GM21515 (cell line): Measurements from ENCODE around the gene CATSPER1.
"Not testable (repeated sequence)": the region's sequence is repeated elsewhere in the genome, so short reads cannot be mapped to it uniquely, and the experiment has no call there.

Experiments
- ATAC-seq: cut with Tn5 transposase; IDR thresholded peaks from one replicate; pipeline ENCODE4 v1.9.1; 2021; ENCODE audit not compliant: unreplicated experiment

The CATSPER1 gene

DNA sequence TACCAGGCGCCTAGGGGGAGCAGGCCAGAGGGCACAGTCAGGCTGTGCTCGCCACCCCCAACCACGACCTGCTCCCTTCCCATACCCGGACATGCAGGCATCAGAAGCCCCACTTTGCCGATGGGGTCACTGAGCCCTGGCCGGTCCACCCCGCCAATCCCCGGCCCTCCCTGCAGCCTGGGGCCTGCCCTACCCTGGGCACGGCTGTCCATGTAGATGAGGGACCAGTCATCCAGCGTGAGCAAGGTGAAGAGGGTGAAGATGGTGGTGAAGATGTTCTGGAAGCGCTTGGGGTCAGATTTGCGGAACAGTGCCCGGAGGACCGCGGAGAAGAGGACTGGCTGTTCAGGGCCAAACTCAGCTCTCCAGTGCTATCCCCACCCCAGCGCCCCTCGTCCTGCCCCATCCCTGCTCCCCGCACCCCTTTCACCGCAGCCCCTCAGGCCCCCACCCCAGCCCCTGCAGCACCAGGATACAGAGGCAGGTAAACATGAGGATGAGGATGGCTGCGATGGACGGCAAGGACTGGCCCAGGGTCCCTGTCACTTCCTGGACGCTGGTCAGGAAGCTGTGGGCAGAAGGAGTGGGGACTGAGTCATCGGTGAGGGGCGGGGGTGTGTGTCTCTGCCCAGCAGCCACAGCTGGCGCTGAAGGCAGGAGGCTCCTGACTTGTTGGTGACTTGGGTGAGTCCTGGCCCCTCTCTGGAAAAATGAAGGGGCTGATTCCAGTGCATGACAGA lies 5.5 kb downstream of the CATSPER1 start:
- ATAC-seq: no peak

DNA sequence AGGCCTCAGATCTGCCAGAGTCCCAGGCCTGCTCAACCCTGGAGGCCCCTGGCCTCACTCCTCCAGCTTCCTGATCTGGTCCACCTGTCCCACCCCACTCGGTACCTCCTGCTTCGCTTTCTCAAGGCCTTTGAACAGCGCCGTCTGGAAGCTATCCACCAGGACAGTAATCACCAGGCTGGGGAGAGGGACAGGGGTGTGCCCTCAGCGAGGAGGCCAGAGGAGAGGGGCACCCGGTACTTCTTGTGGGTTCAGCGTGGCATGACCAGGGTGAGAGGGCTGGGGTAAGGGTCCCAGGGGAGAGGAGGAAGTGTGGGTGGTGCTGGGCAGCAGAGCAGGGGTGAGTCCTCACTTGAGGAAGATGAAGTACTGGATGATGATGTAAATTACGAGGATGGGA lies 6.1 kb downstream of the CATSPER1 start:
- ATAC-seq: no peak

DNA sequence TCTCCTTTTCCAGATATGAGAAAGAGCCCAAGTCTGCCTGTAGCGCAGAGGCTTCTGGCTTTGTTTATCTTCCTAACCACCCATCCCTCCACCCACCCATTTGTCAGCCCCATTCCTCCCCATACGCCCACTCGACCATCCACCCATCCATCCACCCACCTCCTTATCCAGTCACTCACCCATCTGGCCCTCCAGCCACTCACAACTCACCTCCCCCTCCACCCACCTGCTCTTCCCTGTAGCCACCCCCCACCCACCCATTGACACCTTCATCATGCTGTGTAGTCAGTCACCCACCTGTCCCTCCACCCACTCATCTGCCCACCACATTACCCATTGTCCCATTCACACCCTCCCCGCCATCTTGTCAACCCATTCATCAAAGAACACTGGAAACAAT lies 9.0 kb downstream of the CATSPER1 start:
- ATAC-seq: no peak

DNA sequence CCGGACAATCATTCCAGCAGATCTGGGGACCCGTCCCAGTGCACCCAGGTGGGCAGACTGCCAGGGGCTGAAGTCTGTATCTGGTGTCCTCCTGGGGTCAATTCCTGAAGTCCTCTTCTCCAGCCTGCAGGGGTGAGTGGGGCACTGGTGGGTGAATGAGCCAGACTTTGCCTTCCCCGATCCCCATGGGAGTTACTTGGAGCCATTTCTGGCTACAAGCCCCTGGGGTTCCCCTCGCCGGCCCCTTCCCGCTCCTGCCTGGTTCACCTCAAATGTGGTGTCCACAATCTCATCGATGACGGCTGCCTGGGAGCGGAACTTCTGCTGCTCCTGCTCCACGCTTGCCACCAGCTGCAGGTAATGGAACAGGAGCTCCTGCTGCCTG lies 9.5 kb downstream of the CATSPER1 start:
- ATAC-seq: no peak

DNA sequence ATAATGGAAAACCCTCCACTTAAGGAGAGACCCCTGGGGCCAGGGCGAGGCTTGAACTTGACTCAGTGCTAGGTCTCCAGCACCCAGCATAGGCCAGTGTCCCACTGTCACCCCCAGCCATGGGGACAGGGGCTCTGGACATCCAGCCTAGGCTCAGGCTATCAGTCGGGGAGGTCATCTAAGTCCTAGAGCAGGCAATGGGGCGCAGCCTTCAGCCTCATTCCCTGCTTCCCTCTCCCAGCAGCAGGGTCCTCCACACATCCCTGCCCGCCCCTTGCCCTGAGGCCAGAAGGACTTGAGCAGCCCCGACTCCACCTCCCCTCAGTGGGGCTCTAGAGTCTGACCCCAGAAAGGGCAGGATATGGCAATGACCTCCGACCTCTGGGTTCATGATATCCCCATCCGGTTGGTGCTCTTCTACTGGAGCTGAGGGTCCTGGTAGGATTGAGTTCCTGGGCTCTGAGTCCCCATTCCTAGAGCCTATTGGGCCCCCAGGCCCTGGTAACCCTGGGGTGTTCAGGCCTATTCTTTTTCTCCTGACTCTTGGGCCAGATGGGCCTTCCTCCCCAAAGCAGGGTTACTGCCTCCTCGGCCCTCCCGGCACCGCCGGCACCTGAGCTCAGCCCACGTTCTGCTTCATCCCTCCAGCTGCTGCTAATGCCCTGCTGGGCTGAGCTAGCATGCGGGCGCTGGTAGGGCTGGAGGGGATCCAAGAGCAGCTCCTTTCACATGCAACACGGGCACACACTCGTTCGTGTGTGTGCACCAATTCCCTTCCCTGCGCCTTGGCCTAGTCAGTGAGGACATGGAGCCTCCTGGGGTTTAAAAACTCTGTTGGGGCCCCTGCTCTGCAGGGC lies 10.1 kb downstream of the CATSPER1 start:
- no peak for ATAC-seq

DNA sequence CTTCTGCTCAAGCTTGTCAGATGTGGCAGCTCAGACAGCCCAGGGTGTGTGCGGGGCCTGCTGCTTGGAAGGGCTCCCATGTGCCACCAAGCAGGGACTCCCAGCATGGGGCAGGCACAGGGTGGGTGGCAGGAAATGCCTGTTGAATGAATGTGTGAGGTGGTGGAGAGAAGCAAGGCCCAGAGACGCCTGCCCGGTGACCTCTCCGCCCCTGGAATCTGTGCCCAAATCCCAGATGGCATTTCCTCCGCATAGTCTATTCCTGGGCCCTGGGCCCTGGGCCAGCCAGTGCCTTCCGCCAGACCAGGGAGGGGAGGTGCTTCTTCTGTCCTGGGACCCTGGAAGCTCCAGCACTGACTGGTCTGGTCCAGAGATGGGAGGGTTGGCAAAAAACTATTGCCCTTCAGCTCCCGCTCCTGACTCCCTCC lies 10.8 kb downstream of the CATSPER1 start:
- no peak for ATAC-seq

DNA sequence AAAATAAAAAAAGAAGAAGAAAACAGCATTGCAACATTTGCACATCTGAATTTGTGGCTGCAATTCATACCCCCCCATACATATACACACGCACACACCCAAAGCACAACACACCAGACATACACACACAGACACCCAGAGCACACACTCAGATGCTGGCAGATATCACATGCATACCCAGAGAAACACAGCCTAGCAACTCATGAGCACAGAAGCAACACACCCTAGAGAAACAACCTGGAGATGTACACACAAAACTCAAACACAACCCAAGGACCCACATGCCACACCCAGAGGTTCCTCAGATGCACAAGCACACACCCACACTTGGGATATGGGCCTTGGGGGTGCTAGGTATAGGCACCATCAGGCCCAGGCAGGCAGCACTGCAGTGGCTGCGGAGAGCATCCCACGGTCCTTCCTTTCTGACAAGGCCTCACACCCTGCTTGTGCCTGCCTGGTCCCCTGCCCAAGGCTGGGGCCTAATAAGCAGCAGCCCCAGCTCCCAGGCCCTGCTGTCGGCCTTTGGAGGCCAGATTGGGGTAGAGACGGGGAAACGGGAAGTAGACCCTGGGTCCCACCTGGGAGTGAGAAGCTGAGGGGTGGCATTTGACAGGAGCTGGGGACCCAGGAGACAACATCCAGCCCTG lies 11.3 kb downstream of the CATSPER1 start:
- ATAC-seq: no peak

DNA sequence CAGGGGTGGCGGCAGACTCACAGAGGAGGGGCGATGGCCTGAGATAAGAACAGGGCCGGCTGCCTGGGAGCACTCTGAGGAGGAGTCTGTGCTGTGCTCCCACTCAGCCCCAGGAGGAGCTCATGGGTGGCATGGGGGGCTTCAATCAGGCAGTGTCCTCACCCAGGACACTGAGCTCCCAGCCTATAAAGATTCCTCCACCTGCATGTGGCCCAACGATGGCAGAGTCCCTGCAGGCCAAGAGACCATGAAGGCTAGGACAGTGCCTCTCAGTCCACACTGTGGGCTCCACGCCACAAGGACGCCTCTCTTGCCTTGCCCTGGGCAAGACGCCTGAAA lies 12.5 kb downstream of the CATSPER1 start:
- no peak for ATAC-seq

DNA sequence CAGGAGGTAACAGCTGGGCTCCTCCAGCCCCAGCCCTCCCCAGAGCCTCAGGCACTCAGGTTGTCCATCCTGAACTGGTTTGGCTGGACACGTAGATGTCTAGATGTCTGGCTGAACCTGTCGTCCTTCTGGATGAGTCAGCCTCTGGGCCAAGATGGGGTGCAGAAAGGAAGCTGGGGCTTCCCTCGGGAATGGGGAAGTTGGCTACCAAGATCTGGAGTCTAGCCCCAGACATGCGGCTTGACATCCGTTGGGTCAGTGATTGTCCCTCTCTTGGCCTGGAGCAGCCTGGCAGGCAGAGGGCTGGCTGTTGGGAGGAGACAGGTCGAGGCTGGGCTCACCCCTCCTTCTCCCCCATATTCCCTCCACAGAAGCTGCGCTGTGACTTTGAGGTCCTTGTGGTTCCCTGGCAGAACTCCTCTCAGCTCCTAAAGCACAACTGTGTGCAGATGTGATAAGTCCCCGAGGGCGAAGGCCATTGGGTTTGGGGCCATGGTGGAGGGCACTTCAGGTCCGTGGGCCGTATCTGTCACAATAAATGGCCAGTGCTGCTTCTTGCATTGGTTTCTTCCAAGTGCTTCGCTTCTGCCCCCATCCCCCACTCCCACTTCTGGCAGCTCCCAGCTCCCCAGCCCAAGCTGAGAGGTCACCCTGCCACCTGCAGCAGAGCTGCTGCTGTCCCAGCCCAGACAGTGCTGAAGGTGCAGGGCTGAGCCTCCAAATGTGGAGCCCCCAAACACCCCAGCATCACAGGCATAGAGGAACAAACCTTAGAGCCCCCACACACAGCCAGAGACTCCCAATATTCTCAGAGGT lies 13.1 kb downstream of the CATSPER1 start:
- ATAC-seq: no peak

DNA sequence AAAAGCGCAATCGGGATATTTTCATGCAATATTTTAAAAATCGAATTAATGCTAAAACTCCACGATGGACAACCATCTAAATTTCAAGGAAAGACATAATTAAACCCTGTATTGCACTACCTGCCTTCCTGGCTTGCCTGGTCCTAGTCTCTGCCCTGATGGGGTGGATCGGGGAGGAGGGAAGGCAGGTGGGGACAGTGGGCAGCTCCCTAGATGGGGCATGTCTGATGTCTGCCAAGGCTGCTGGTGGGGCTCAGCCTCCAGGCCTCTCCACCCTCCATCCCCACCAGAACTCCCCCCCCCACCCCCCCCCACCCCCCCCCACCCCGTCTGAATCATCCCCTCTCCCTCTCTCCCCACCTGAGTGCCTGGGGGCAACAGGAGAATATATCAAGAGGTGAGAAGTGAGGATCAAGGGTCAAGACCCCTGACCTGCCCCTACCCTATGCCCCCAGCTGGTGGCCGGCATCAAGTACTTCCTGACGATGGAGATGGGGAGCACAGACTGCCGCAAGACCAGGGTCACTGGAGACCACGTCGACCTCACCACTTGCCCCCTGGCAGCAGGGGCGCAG lies 13.8 kb downstream of the CATSPER1 start:
- no peak for ATAC-seq

DNA sequence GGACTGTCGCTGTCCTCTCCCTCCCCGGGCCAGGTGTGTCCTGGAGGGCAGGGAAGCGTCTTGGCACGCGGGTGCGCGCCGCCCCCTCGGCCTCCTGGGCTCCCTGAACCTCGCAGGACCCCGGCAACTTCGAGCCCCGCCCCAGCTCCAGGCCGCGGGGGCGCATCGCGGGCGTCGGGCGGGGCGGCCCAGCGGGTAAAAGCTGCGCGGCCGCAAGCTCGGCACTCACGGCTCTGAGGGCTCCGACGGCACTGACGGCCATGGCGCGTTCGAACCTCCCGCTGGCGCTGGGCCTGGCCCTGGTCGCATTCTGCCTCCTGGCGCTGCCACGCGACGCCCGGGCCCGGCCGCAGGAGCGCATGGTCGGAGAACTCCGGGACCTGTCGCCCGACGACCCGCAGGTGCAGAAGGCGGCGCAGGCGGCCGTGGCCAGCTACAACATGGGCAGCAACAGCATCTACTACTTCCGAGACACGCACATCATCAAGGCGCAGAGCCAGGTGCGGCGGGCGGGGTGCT lies 14.4 kb downstream of the CATSPER1 start, which contains the start of gene CST6:
Gene CST6 (plus strand): TSS at position 224 of the 519 bp plus-strand sequence. CDS start 37 bp downstream, at position 261.
- ATAC-seq: no peak

DNA sequence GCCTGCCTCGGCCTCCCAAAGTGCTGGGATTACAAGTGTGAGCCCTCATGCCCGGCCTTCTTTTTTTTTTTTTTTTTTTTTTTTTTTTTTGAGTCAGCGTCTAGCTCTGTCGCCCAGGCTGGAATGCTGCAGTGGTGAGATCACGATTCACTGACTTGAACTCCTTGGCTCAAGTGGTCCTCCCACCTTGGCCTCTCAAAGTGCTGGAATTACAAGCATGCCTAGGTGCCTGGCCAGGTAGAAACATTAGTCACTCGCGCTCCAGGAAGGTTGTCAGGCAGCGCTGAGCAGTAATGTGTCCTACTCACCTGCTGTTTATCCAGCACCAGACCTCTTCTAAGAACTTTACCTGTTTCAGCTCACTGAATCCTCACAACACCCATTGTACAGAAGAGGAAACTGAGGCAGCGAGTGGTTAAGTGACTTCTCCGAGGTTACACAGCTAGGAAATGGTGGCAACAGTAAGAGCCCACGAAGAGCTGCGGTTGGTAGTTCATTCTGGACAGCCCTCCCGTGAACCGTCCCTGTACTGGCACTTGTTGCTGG lies 15.0 kb downstream of the CATSPER1 start:
- no peak for ATAC-seq

DNA sequence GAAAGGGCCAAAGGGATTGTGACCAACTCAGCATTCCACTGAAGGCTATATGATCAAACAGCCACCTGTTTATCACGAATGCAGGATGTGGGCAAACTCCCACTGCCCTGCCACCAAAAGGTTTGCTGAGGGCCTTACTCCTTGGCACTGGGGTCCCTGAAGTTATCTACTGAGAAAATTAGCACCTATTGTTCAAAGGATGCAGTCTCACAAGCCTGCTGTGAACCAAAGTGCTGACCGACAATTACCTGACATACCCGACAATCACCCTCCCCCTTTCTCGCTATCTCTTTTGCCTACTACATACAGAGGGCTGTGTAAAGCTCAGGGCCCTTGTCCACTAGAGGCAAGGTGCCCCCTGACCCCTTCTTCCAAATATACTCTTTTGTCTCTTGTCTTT lies 16.2 kb downstream of the CATSPER1 start:
- not testable (repeated sequence) for ATAC-seq

DNA sequence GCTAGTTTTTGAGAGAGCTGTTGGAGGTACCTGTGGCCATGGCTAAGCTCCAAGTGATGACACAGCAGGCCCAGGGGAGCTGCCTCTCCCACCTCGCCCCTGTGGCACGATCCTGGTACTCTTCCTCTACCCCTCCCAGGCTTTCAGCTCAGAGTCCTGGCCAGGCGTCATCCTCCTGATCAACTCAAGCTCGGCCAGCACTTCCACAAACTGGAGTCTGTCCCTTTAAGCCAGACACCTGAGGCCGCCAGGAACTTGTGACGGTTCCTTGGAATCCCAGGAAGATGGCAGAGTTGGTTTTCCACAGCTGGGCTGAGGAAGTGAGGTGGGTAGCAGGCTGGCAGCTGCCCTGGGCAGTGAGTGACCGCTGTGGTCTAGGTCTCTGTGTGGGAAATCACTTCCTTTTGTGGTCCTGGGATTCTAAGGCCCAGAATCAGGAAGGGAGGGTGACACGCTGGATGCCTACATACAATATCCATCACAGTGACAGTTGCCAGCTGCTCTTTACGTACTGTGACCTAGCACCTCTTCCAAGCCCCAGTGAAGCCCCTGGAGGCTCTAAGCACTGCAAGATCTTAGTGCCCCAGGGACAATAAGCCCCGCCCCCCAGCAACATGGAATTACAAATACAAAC lies 17.7 kb downstream of the CATSPER1 start:
- ATAC-seq: no peak

DNA sequence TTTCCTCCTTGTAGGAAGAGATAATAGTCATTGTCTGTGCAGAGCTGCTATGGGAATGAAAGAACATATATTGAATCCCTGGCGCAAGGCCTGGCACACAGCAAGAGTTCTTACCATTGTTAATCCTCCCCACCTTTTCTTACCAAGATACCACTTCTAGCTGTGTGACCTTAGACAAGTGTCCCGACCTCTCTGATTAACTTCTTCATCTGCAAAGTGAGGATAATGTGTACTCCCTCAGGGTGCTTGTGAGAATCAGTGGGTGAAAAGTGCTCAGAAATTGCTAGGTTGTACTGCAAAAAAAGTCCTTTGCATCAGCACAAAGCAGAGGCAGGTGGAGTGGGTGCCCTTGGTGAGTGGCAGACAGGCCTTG lies 18.2 kb downstream of the CATSPER1 start:
- no peak for ATAC-seq

DNA sequence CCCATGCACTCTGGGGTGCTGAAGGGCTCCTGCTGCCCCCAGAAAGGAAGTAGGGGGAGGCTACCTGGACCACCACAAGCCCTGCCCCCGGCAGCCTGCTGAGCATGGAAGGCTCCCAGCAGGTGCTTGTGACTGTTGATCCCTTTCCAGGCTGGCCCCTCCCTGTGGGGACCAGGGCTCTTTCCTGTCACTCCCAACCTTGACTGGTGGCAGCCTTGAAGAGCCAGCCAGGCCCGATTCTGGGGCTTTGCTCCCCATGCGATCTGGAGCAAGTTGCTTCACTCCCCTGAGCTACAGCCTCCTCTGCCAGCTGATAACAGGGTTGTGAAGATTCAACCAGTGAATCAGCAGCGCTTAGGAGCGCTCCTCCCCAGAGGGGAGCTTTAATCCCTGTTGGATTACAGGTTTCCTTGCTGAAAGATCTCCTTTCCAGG lies 19.1 kb downstream of the CATSPER1 start:
- no peak for ATAC-seq

DNA sequence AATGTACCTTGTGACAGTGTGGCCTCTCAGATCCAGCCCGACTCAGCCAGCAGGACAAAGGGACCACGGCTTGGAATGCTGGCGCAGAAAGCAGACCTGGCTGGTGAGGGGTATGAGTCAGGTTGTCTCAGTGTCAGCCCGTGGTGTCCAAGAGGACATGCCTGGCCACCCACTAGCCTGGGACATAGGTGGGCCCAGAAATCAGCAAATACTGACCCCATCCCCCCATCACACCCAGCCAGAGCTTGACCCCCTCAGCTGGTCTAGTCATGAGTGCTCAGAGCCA lies 19.4 kb downstream of the CATSPER1 start:
- no peak for ATAC-seq

DNA sequence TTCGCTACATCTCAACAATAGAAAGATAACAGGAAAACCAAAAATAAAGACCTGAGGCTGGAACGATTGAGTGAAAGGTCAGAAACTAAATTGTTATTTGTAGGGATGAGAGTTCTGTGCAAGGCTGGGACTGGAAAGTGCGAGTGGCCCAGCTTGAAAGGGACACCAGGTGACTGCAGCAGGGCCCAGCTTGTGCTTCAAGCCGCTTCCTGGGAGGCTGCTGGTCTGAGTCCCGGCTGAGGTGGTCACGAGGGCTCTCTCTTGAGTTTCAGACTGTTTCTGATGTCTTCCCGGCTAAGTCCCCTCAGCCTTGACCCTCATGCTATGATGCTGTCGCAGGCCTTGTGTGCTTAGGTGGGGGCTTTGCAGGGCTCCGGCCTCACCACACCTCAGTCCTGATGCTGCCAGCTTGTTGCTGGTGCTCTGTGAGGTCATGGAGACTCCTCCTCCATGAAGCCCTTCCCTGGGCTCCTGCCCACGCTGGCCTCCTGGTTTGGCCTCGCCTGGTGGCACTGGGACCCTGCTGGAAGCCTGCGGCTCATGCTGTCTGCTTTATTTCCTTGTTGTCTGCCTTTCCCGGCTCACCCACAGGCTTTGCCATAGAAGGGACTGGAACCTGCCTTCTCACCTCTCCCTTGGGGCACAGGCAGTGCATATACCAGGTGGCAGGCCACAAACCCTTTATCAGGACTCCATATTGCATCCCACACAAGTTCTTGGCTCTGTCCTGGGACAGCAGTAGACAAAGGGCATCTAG lies 20.0 kb downstream of the CATSPER1 start:
- ATAC-seq: no peak

DNA sequence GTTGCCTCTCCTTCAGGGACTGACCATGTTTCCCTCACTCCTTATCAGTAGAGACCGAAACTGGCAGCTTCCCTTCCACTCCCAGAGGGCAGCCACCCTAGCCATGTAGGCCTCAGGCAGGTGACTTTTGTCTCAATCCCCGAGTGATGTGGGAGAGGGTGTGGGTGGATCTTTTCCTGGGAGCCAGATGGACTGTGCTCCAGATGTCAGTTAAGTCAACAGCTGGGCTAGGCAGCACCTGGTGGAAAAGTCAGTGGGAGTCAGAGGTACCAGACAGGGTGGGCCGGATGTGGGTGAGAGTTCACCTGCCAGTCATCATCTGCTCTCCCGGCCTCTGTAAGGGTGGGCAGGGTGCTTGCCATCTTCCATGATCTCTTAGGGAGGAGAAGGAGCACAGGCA lies 22.1 kb downstream of the CATSPER1 start:
- no peak for ATAC-seq
